SW 1271 (cell line): ENCODE results near the gene TMEM63A.
"Not testable (repeated sequence)": the region's sequence is repeated elsewhere in the genome, so short reads cannot be mapped to it uniquely, and the experiment has no call there.

Source experiments
- DNase-seq, 2 experiments: peaks; one replicate each; lab custom pipeline; 2025; lab: John Stamatoyannopoulos, UW

TMEM63A gene

DNA sequence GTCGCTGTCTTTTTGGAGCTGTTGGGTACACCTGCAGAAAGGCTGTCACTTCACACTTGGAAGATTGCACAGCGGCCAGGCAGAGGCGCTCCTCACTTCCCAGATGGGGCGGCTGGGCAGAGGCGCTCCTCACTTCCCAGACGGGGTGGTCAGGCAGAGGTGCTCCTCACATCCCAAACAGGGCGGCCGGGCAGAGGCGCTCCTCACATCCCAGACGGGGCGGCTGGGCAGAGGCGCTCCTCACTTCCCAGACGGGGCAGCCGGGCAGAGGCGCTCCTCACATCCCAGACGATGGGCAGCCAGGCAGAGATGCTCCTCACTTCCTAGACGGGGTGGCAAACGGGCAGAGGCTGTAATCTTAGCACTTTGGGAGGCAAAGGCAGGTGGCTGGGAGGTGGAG, 86.1 kb downstream of the TMEM63A start:
- not testable (repeated sequence) for DNase-seq
